NT2/D1 (cell line): Measurements from ENCODE around the gene ERLIN1.

Experiments
- DNase-seq: peaks from one replicate; pipeline ENCODE4 v3.0.0-alpha.2; 2011; ENCODE audit warnings: low read depth, low spot score
- H3K27me3 ChIP-seq: 2 replicates; pipeline ENCODE4 v1.6.0; 2011; ENCODE audit warnings: mild to moderate bottlenecking; ENCODE audit not compliant: insufficient read length, insufficient read depth
- H3K36me3 ChIP-seq: 2 replicates; pipeline ENCODE4 v1.6.1; 2011; ENCODE audit warnings: mild to moderate bottlenecking, low read length, mixed read lengths; ENCODE audit not compliant: insufficient read depth, insufficient read length
- H3K4me1 ChIP-seq: 2 replicates; pipeline ENCODE4 v1.5.1; 2011; ENCODE audit not compliant: insufficient read depth, insufficient read length
- H3K4me3 ChIP-seq: 2 replicates; pipeline ENCODE4 v1.5.1; 2011; ENCODE audit warnings: low read depth; ENCODE audit not compliant: insufficient read length
- H3K9ac ChIP-seq: 2 replicates; pipeline ENCODE4 v1.6.0; 2011; ENCODE audit warnings: low read depth; ENCODE audit not compliant: insufficient read length
- H3K9me3 ChIP-seq: 2 replicates; pipeline ENCODE4 v1.5.1; 2011; ENCODE audit warnings: mild to moderate bottlenecking, low read length; ENCODE audit not compliant: insufficient read depth
- SUZ12 ChIP-seq: IDR thresholded peaks from 2 replicates; pipeline ENCODE4 v1.6.1; 2011; ENCODE audit not compliant: insufficient read length, insufficient read depth; ENCODE audit errors: extremely low read depth
- YY1 ChIP-seq: IDR thresholded peaks from 2 replicates; pipeline ENCODE4 v1.6.1; 2011; ENCODE audit not compliant: insufficient read length, insufficient read depth
- ZNF274 ChIP-seq: IDR thresholded peaks from 2 replicates; pipeline ENCODE4 v1.6.1; 2011; ENCODE audit warnings: mild to moderate bottlenecking, low read depth, low read length

The ERLIN1 gene

GRCh38 chr10:100141446-100142087, 44.3 kb downstream of the ERLIN1 start:
- H3K9ac ChIP-seq: no peak overlapping the region
- no peaks in the 10 kb centered on the region for H3K27me3 ChIP-seq
- H3K4me1 ChIP-seq: peaks cover 5% of the 10 kb centered on the region
- TF ChIP-seq YY1 (no peak), ZNF274 (no peak), SUZ12 (no peak)
- DNase-seq: no peak
- no peaks in the 10 kb centered on the region for H3K9me3 ChIP-seq
- no peaks in the 10 kb centered on the region for H3K36me3 ChIP-seq
- H3K4me3 ChIP-seq: no peak overlapping the region

GRCh38 chr10:100140070-100140469, 45.8 kb downstream of the ERLIN1 start:
- no peaks in the 10 kb centered on the region for H3K36me3 ChIP-seq
- no peak for DNase-seq
- H3K9me3 ChIP-seq: peaks cover 3% of the 10 kb centered on the region; the same call in 1 of the 2 replicates
- H3K4me1 ChIP-seq: no peaks in the 10 kb centered on the region
- H3K9ac ChIP-seq: no peak overlapping the region
- no peaks in the 10 kb centered on the region for H3K27me3 ChIP-seq
- no peak for TF ChIP-seq YY1
- TF ChIP-seq ZNF274: no peak
- TF ChIP-seq SUZ12: no peak
- no peak overlapping the region for H3K4me3 ChIP-seq

- no peak overlapping the region for H3K4me3 ChIP-seq
- no peak overlapping the region for H3K9ac ChIP-seq
- no peaks in the 10 kb centered on the region for H3K36me3 ChIP-seq
- H3K27me3 ChIP-seq: no peaks in the 10 kb centered on the region
- TF ChIP-seq YY1 (no peak), ZNF274 (no peak), SUZ12 (no peak)
- DNase-seq: no peak
- H3K4me1 ChIP-seq: no peaks in the 10 kb centered on the region
- H3K9me3 ChIP-seq: peaks cover 14% of the 10 kb centered on the region; the same call in 1 of the 2 replicates
Observed at GRCh38 chr10:100138921-100139496, 46.8 kb downstream of the ERLIN1 start.

GRCh38 chr10:100135486-100135885, 50.3 kb downstream of the ERLIN1 start:
- H3K9ac ChIP-seq: no peak overlapping the region
- H3K36me3 ChIP-seq: no peaks in the 10 kb centered on the region
- no peak overlapping the region for H3K4me3 ChIP-seq
- no peak for DNase-seq
- no peaks in the 10 kb centered on the region for H3K27me3 ChIP-seq
- no peak for TF ChIP-seq YY1
- TF ChIP-seq ZNF274: no peak
- no peak for TF ChIP-seq SUZ12
- H3K4me1 ChIP-seq: no peaks in the 10 kb centered on the region
- peaks cover 19% of the 10 kb centered on the region; the same call in 1 of the 2 replicates for H3K9me3 ChIP-seq

- Histone ChIP-seq H3K9me3 (peaks cover 19% of the 10 kb centered on the region; the same call in 1 of the 2 replicates), H3K36me3 (no peaks in the 10 kb centered on the region), H3K4me3 (no peak overlapping the region), H3K4me1 (no peaks in the 10 kb centered on the region), H3K27me3 (no peaks in the 10 kb centered on the region), H3K9ac (no peak overlapping the region)
- no peak for DNase-seq
- TF ChIP-seq SUZ12: no peak
- no peak for TF ChIP-seq ZNF274
- TF ChIP-seq YY1: no peak
Observed at GRCh38 chr10:100133801-100134200, 52.0 kb downstream of the ERLIN1 start.

- H3K9me3 ChIP-seq: peaks cover 19% of the 10 kb centered on the region; the same call in 1 of the 2 replicates
- no peaks in the 10 kb centered on the region for H3K4me1 ChIP-seq
- no peaks in the 10 kb centered on the region for H3K36me3 ChIP-seq
- H3K27me3 ChIP-seq: no peaks in the 10 kb centered on the region
- no peak overlapping the region for H3K4me3 ChIP-seq
- no peak overlapping the region for H3K9ac ChIP-seq
- TF ChIP-seq SUZ12 (no peak), ZNF274 (no peak), YY1 (no peak)
- no peak for DNase-seq
Observed at GRCh38 chr10:100132427-100132826, 53.4 kb downstream of the ERLIN1 start.

- Histone ChIP-seq H3K9ac (no peak overlapping the region), H3K4me3 (no peak overlapping the region), H3K36me3 (no peaks in the 10 kb centered on the region), H3K27me3 (no peaks in the 10 kb centered on the region), H3K4me1 (no peaks in the 10 kb centered on the region), H3K9me3 (peaks cover 19% of the 10 kb centered on the region; the same call in 1 of the 2 replicates)
- no peak for TF ChIP-seq YY1
- no peak for TF ChIP-seq SUZ12
- no peak for TF ChIP-seq ZNF274
- DNase-seq: no peak
Observed at GRCh38 chr10:100131571-100131970, 54.3 kb downstream of the ERLIN1 start.
